Esophagus muscularis mucosa (tissue), 4 donors: ENCODE results near the gene PSKH1. TPM values are rescaled to one million over a fixed set of nuclear protein-coding genes. Genes with fewer than 3 reads are reported as not detected.

Source experiments
- DNase-seq: peaks from one replicate; pipeline ENCODE4 v3.0.0-alpha.2; 2017; ENCODE audit errors: extremely low spot score
- H3K27ac ChIP-seq, 4 donors: fragments of 200-600 bp; sonication (generic); replicated peaks in 1 of 4; 1 replicate in 3 of 4; 2 replicates in 1 of 4; pipeline ENCODE4 v1.5.1; 2016 to 2019; ENCODE audit warnings: mild to moderate bottlenecking in 1 of 4
- H3K27me3 ChIP-seq, 4 donors: fragments of 200-600 bp; sonication (generic); one replicate each; pipeline versions ENCODE4 v1.5.1 to v1.6.0; 2016 to 2019
- H3K36me3 ChIP-seq, 4 donors: fragments of 200-600 bp; sonication (generic); one replicate each; pipeline ENCODE4 v1.5.1; 2016 to 2019
- H3K4me1 ChIP-seq, 4 donors: fragments of 200-600 bp; sonication (generic); one replicate each; pipeline ENCODE4 v1.5.1; 2016 to 2019
- H3K4me3 ChIP-seq, 4 donors: fragments of 200-600 bp; sonication (generic); 1 replicate in 2 of 4; 2 replicates in 2 of 4; pipeline ENCODE4 v1.5.1; 2016 to 2019; ENCODE audit warnings: mild to moderate bottlenecking in 4 of 4, moderate library complexity in 1 of 4
- H3K9me3 ChIP-seq, 4 donors: fragments of 200-600 bp; sonication (generic); 1 replicate in 3 of 4; 2 replicates in 1 of 4; pipeline ENCODE4 v1.5.1; 2016 to 2019
- CTCF ChIP-seq, 3 experiments: fragments of 200-600 bp in 2 of 3; fragments of 450-650 bp in 1 of 3; sonication (generic) in 2 of 3; IDR thresholded peaks; one replicate each; pipeline ENCODE4 v1.5.1; 2017 to 2019; ENCODE audit warnings: antibody characterized with exemption in 3 of 3, mild to moderate bottlenecking in 2 of 3, moderate library complexity in 1 of 3
- EP300 ChIP-seq: sonication (generic); formaldehyde crosslinking; IDR thresholded peaks from one replicate; pipeline ENCODE4 v1.6.1; 2017; ENCODE audit warnings: antibody characterized with exemption
- POLR2A ChIP-seq: fragments of 450-650 bp; IDR thresholded peaks from one replicate; pipeline ENCODE4 v1.6.1; 2017; ENCODE audit warnings: antibody characterized with exemption, moderate library complexity, mild to moderate bottlenecking, low read depth
- POLR2AphosphoS5 ChIP-seq, 2 donors: sonication (generic); formaldehyde crosslinking; IDR thresholded peaks; one replicate each; pipeline ENCODE4 v1.6.1; 2017; ENCODE audit warnings: antibody characterized with exemption in 2 of 2
- WGBS: methylation state at CpG from one replicate; pipeline ENCODE4 v1.1.5; 2018; 5-methylcytosine and 5-hydroxymethylcytosine counted together
- intact Hi-C: fragments of 100-400 bp; cut with DNase I; formaldehyde crosslinking; loops from one replicate; pipeline ENCODE4 v1.15.1; 2023
- total RNA-seq, 4 donors: library from RNA; depleted of rRNA; stranded (reverse); fragments of >200 nt; gene quantifications; one replicate each; pipeline versions ENCODE4 v1.1.0 to v1.2.1, GENCODE V29; 2016

PSKH1 gene
- total RNA-seq, 4 donors from 2014 or later: 16.1 to 35.4 (median 26.4) TPM

GRCh38 chr16:67930191-67930590 is 37.1 kb downstream of the PSKH1 start:
- Histone ChIP-seq H3K4me3 (no peak overlapping the region), H3K9me3 (no peaks in the 10 kb centered on the region), H3K27me3 (no peaks in the 10 kb centered on the region), H3K36me3 (peaks cover 11 to 65% (median 61%) of the 10 kb centered on the region in 4 donors), H3K27ac (no peak overlapping the region), H3K4me1 (peaks cover 17 to 52% (median 38%) of the 10 kb centered on the region in 4 donors)
- DNase-seq: no peak
- 96% methylated on average over 13 of the region's 14 CpGs for WGBS
- TF ChIP-seq CTCF (IDR thresholded peaks at IDR 0.05) (no peak), POLR2AphosphoS5 (IDR thresholded peaks at IDR 0.05) (no peak), POLR2A (no peak), EP300 (no peak)
- intact Hi-C loops: no loop called here

- no peak overlapping the region for H3K27ac ChIP-seq
- H3K27me3 ChIP-seq: no peaks in the 10 kb centered on the region
- peaks cover 11 to 65% (median 61%) of the 10 kb centered on the region in 4 donors for H3K36me3 ChIP-seq
- no peak for DNase-seq
- no peak for TF ChIP-seq CTCF (IDR thresholded peaks at IDR 0.05)
- no peak for TF ChIP-seq POLR2AphosphoS5 (IDR thresholded peaks at IDR 0.05)
- no peak for TF ChIP-seq EP300
- H3K4me3 ChIP-seq: no peak overlapping the region
- H3K9me3 ChIP-seq: no peaks in the 10 kb centered on the region
- WGBS: 93% methylated on average over 17 of the region's 17 CpGs
- intact Hi-C loops: no loop called here
- H3K4me1 ChIP-seq: peaks cover 20 to 50% (median 36%) of the 10 kb centered on the region in 4 donors
Measured at GRCh38 chr16:67930678-67931211, 37.7 kb downstream of the PSKH1 start.

GRCh38 chr16:67931712-67932461 is 38.8 kb downstream of the PSKH1 start, which contains the start of gene CTRL:
Gene CTRL, minus strand, starts transcription at chr16:67931862. Its CDS starts 10 bp downstream, at chr16:67931852.
- no peak for DNase-seq
- Histone ChIP-seq H3K4me3 (no peak within 1 kb of the TSS), H3K36me3 (peaks cover 11 to 65% (median 59%) of the 10 kb centered on the region in 4 donors), H3K27ac (no peak within 1 kb of the TSS), H3K27me3 (no peaks in the 10 kb centered on the region), H3K9me3 (no peaks in the 10 kb centered on the region), H3K4me1 (peaks cover 15 to 41% (median 27%) of the 10 kb centered on the region in 4 donors)
- WGBS: 91% methylated on average over 13 of the region's 15 CpGs
- TF ChIP-seq CTCF (IDR thresholded peaks at IDR 0.05) (peak in 1 of 3 experiments; percentile 4), POLR2A (no peak), EP300 (no peak), POLR2AphosphoS5 (IDR thresholded peaks at IDR 0.05) (no peak)
- intact Hi-C loops: no loop called here

GRCh38 chr16:67932462-67932840 is 39.4 kb downstream of the PSKH1 start:
- H3K27me3 ChIP-seq: no peaks in the 10 kb centered on the region
- H3K27ac ChIP-seq: no peak overlapping the region
- peaks cover 19 to 41% (median 31%) of the 10 kb centered on the region in 4 donors for H3K4me1 ChIP-seq
- no peak for DNase-seq
- H3K36me3 ChIP-seq: peaks cover 7 to 59% (median 54%) of the 10 kb centered on the region in 4 donors
- H3K4me3 ChIP-seq: no peak overlapping the region
- WGBS: 90% methylated on average over 2 of the region's 4 CpGs
- TF ChIP-seq POLR2A (no peak), CTCF (IDR thresholded peaks at IDR 0.05) (no peak), POLR2AphosphoS5 (IDR thresholded peaks at IDR 0.05) (no peak), EP300 (no peak)
- H3K9me3 ChIP-seq: no peaks in the 10 kb centered on the region
- intact Hi-C loops: no loop called here
